Thoracic aorta (tissue), 2 donors: ENCODE data around the gene STOX1. TPM values are rescaled to one million over a fixed set of nuclear protein-coding genes. Genes with fewer than 3 reads are reported as not detected.

ENCODE experiments used
- ATAC-seq: fragments of 150-250 bp; one replicate; pipeline ENCODE4 v1.8.0; 2017; ENCODE audit warnings: low read depth; ENCODE audit not compliant: insufficient number of reproducible peaks, low FRiP score
- DNase-seq: peaks from one replicate; pipeline ENCODE4 v3.0.0-alpha.2; 2020; ENCODE audit warnings: low spot score
- H3K27ac ChIP-seq, 2 donors: fragments of 200-600 bp; sonication (generic); 1 replicate in 1 of 2; 2 replicates in 1 of 2; pipeline ENCODE4 v1.5.1; 2016; ENCODE audit warnings: mild to moderate bottlenecking in 2 of 2, moderate library complexity in 2 of 2
- H3K27me3 ChIP-seq: fragments of 200-600 bp; sonication (generic); replicated peaks from 2 replicates; pipeline ENCODE4 v1.6.0; 2016; ENCODE audit warnings: mild to moderate bottlenecking; ENCODE audit not compliant: insufficient read depth
- H3K36me3 ChIP-seq: fragments of 200-600 bp; sonication (generic); one replicate; pipeline ENCODE4 v1.5.1; 2016
- H3K4me1 ChIP-seq, 2 donors: fragments of 200-600 bp; sonication (generic); 1 replicate in 1 of 2; 2 replicates in 1 of 2; pipeline versions ENCODE4 v1.5.1 to v1.6.0; 2016; ENCODE audit warnings: low read depth in 2 of 2, mild to moderate bottlenecking in 1 of 2; ENCODE audit not compliant: control insufficient read depth in 1 of 2
- H3K4me3 ChIP-seq: fragments of 200-600 bp; sonication (generic); 2 replicates; pipeline ENCODE4 v1.5.1; 2016; ENCODE audit warnings: mild to moderate bottlenecking
- H3K9me3 ChIP-seq: fragments of 200-600 bp; sonication (generic); 2 replicates; pipeline ENCODE4 v1.5.1; 2016
- CTCF ChIP-seq: fragments of 200-600 bp; sonication (generic); IDR thresholded peaks from one replicate; pipeline ENCODE4 v1.5.1; 2019; ENCODE audit warnings: antibody characterized with exemption
- total RNA-seq, 2 donors: library from RNA; depleted of rRNA; stranded (reverse); fragments of >200 nt; gene quantifications; one replicate each; pipeline versions ENCODE4 v1.1.0 to v1.2.3, GENCODE V29; 2016

Gene STOX1
- total RNA-seq, 2 donors from 2014 or later, result 0.14 TPM; not detected in 1

GRCh38 chr10:68790476-68790875 is 36.9 kb upstream of the STOX1 start:
- H3K36me3 ChIP-seq, result peaks cover 49% of the 10 kb centered on the region
- no peak for TF ChIP-seq CTCF
- H3K27me3 ChIP-seq, result no peaks in the 10 kb centered on the region
- no peak overlapping the region for H3K27ac ChIP-seq
- no peaks in the 10 kb centered on the region for H3K4me1 ChIP-seq
- DNase-seq, result no peak
- no peak overlapping the region for H3K4me3 ChIP-seq
- ATAC-seq, result no peak
- H3K9me3 ChIP-seq, result no peaks in the 10 kb centered on the region

- no peak for ATAC-seq
- Histone ChIP-seq H3K27ac (no peak overlapping the region), H3K36me3 (peaks cover 32% of the 10 kb centered on the region), H3K9me3 (no peaks in the 10 kb centered on the region), H3K27me3 (no peaks in the 10 kb centered on the region), H3K4me3 (no peak overlapping the region), H3K4me1 (no peaks in the 10 kb centered on the region)
- no peak for DNase-seq
- no peak for TF ChIP-seq CTCF
Observed at GRCh38 chr10:68792115-68792514, 35.2 kb upstream of the STOX1 start.

- Histone ChIP-seq H3K4me1 (peaks cover 0 to 11% of the 10 kb centered on the region in 2 donors), H3K4me3 (no peak overlapping the region), H3K27ac (no peak overlapping the region), H3K9me3 (no peaks in the 10 kb centered on the region), H3K36me3 (peaks cover 4% of the 10 kb centered on the region), H3K27me3 (no peaks in the 10 kb centered on the region)
- no peak for DNase-seq
- TF ChIP-seq CTCF, result no peak
- no peak for ATAC-seq
Observed at GRCh38 chr10:68795886-68796532, 31.3 kb upstream of the STOX1 start.

- H3K4me3 ChIP-seq, result no peak overlapping the region
- DNase-seq (no peak), ATAC-seq (no peak)
- peaks cover 0 to 11% of the 10 kb centered on the region in 2 donors for H3K4me1 ChIP-seq
- no peaks in the 10 kb centered on the region for H3K9me3 ChIP-seq
- TF ChIP-seq CTCF, result no peak
- H3K27me3 ChIP-seq, result no peaks in the 10 kb centered on the region
- H3K36me3 ChIP-seq, result peaks cover 4% of the 10 kb centered on the region
- H3K27ac ChIP-seq, result no peak overlapping the region
Observed at GRCh38 chr10:68796605-68797004, 30.7 kb upstream of the STOX1 start.

- Histone ChIP-seq H3K27ac (no peak overlapping the region), H3K36me3 (no peaks in the 10 kb centered on the region), H3K4me1 (peaks cover 0 to 11% of the 10 kb centered on the region in 2 donors), H3K27me3 (no peaks in the 10 kb centered on the region), H3K4me3 (no peak overlapping the region), H3K9me3 (no peaks in the 10 kb centered on the region)
- ATAC-seq (no peak), DNase-seq (no peak)
- TF ChIP-seq CTCF, result no peak
Observed at GRCh38 chr10:68800211-68800610, 27.1 kb upstream of the STOX1 start.
